ENCODE results near the gene DENND6B. TPM values are rescaled to one million over a fixed set of nuclear protein-coding genes. Genes with fewer than 3 reads are reported as not detected.

The DENND6B gene
- total RNA-seq, 1 experiment from 2014 or later, result 2.5 TPM

DNA sequence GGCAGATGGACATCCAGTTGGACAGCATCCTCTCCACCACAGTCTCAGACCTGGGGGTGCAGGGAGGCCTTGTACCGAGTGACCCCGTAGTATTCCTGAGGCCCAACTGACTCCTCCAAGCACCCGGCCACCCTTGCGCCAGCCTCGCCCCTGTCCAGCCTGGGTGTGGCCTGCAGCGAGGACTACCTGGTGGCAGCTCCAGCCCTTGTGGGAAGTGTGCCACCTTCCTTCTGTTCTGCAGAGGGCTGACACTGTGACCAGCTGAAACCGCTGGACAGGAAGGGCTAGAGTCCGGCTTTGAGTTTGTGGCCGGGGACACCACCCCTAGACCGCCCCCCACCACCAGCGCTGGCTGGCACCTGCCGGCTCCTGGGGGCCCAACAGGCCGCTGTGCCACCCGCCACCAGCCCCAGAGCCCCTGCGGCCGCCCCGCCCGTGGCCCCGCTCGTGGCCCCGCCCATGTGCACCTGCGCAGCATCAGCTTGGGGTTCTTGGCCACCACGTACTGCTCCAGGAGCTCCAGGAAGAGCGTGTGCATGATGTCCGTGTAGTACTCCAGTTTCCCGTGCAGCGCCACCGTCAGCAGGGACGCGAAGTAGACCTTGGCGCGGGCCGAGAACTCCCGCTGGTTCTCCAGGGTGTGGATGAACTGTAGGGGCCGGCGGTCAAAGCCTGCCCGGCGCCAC is 46.6 kb downstream of the DENND6B start (continued):
- TF ChIP-seq E2F4 (CRISPR knock-in tag; IDR thresholded peaks at IDR 0.05; ENCODE audit: borderline replicate concordance, low read depth) (no peak), ZNF219 (CRISPR knock-in tag; IDR thresholded peaks at IDR 0.05; ENCODE audit: borderline replicate concordance) (no peak), FOXJ3 (CRISPR knock-in tag; IDR thresholded peaks at IDR 0.05; ENCODE audit: borderline replicate concordance) (no peak), RELA (CRISPR knock-in tag; IDR thresholded peaks at IDR 0.05; ENCODE audit: borderline replicate concordance) (no peak), MLX (CRISPR knock-in tag; IDR thresholded peaks at IDR 0.05) (no peak), ATF1 (CRISPR knock-in tag; IDR thresholded peaks at IDR 0.05) (no peak), FOXP1 (CRISPR knock-in tag; IDR thresholded peaks at IDR 0.05; ENCODE audit: borderline replicate concordance) (no peak), ATF2 (CRISPR knock-in tag; IDR thresholded peaks at IDR 0.05; ENCODE audit: borderline replicate concordance, low read depth) (no peak)
- TF ChIP-seq, protein P1, sequence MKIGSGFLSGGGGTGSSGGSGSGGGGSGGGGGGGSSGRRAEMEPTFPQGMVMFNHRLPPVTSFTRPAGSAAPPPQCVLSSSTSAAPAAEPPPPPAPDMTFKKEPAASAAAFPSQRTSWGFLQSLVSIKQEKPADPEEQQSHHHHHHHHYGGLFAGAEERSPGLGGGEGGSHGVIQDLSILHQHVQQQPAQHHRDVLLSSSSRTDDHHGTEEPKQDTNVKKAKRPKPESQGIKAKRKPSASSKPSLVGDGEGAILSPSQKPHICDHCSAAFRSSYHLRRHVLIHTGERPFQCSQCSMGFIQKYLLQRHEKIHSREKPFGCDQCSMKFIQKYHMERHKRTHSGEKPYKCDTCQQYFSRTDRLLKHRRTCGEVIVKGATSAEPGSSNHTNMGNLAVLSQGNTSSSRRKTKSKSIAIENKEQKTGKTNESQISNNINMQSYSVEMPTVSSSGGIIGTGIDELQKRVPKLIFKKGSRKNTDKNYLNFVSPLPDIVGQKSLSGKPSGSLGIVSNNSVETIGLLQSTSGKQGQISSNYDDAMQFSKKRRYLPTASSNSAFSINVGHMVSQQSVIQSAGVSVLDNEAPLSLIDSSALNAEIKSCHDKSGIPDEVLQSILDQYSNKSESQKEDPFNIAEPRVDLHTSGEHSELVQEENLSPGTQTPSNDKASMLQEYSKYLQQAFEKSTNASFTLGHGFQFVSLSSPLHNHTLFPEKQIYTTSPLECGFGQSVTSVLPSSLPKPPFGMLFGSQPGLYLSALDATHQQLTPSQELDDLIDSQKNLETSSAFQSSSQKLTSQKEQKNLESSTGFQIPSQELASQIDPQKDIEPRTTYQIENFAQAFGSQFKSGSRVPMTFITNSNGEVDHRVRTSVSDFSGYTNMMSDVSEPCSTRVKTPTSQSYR (CRISPR knock-in tag; IDR thresholded peaks at IDR 0.05), result no peak
- TF ChIP-seq, protein P2, sequence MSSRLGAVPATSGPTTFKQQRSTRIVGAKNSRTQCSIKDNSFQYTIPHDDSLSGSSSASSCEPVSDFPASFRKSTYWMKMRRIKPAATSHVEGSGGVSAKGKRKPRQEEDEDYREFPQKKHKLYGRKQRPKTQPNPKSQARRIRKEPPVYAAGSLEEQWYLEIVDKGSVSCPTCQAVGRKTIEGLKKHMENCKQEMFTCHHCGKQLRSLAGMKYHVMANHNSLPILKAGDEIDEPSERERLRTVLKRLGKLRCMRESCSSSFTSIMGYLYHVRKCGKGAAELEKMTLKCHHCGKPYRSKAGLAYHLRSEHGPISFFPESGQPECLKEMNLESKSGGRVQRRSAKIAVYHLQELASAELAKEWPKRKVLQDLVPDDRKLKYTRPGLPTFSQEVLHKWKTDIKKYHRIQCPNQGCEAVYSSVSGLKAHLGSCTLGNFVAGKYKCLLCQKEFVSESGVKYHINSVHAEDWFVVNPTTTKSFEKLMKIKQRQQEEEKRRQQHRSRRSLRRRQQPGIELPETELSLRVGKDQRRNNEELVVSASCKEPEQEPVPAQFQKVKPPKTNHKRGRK (CRISPR knock-in tag; IDR thresholded peaks at IDR 0.05; ENCODE audit: borderline replicate concordance), result no peak
- TF ChIP-seq, protein P3, sequence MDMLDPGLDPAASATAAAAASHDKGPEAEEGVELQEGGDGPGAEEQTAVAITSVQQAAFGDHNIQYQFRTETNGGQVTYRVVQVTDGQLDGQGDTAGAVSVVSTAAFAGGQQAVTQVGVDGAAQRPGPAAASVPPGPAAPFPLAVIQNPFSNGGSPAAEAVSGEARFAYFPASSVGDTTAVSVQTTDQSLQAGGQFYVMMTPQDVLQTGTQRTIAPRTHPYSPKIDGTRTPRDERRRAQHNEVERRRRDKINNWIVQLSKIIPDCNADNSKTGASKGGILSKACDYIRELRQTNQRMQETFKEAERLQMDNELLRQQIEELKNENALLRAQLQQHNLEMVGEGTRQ (CRISPR knock-in tag; IDR thresholded peaks at IDR 0.05), result no peak

DNA sequence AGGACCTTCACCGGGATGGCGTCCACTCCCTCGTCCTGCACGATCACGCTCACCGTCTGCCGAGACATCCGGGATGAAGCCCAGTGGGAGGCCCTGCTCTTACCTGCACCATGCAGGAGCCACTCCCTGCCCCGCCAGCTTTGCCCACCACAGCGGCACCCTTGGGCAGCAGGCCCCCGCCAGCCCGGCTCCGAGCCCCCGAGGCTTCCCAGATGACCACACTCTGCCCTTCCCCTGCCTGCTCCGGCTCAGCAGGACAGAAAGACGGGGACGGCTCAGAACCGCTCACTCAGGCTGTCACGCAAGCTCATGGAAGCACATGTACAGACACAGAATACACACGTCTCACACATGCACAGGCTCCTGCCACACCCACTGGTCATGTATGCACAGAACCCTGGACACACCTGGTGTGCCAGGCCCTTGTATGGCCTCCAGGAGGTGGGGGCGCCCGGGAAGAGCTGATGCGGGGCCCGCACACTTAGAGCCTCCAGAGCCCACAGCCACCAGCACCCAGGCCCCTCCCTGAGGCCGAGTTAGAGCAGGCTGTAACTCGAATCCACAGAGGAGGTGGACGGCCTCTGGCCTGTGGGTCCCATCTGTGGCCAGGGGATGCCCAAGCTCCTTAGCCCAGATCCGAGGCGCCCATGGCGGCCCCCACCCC is 47.7 kb downstream of the DENND6B start:
- no peak for ATAC-seq
- Mint-ChIP-seq H3K36me3 (peaks cover 47% of the 10 kb centered on the region), H3K9me3 (no peaks in the 10 kb centered on the region)
- TF ChIP-seq ZMAT4 (CRISPR knock-in tag; IDR thresholded peaks at IDR 0.05) (no peak), CBFB (CRISPR knock-in tag; IDR thresholded peaks at IDR 0.05; ENCODE audit: low read depth) (no peak), OVOL2 (CRISPR knock-in tag; IDR thresholded peaks at IDR 0.05; ENCODE audit: borderline replicate concordance) (no peak), NR2C2 (CRISPR knock-in tag; IDR thresholded peaks at IDR 0.05) (no peak), TCF7 (CRISPR knock-in tag; IDR thresholded peaks at IDR 0.05; ENCODE audit: low read depth) (no peak), HMGA2 (CRISPR knock-in tag; IDR thresholded peaks at IDR 0.05) (no peak), ZNF423 (CRISPR knock-in tag; IDR thresholded peaks at IDR 0.05) (no peak), NFATC4 (CRISPR knock-in tag; IDR thresholded peaks at IDR 0.05) (no peak)
- TF ChIP-seq, protein P4, sequence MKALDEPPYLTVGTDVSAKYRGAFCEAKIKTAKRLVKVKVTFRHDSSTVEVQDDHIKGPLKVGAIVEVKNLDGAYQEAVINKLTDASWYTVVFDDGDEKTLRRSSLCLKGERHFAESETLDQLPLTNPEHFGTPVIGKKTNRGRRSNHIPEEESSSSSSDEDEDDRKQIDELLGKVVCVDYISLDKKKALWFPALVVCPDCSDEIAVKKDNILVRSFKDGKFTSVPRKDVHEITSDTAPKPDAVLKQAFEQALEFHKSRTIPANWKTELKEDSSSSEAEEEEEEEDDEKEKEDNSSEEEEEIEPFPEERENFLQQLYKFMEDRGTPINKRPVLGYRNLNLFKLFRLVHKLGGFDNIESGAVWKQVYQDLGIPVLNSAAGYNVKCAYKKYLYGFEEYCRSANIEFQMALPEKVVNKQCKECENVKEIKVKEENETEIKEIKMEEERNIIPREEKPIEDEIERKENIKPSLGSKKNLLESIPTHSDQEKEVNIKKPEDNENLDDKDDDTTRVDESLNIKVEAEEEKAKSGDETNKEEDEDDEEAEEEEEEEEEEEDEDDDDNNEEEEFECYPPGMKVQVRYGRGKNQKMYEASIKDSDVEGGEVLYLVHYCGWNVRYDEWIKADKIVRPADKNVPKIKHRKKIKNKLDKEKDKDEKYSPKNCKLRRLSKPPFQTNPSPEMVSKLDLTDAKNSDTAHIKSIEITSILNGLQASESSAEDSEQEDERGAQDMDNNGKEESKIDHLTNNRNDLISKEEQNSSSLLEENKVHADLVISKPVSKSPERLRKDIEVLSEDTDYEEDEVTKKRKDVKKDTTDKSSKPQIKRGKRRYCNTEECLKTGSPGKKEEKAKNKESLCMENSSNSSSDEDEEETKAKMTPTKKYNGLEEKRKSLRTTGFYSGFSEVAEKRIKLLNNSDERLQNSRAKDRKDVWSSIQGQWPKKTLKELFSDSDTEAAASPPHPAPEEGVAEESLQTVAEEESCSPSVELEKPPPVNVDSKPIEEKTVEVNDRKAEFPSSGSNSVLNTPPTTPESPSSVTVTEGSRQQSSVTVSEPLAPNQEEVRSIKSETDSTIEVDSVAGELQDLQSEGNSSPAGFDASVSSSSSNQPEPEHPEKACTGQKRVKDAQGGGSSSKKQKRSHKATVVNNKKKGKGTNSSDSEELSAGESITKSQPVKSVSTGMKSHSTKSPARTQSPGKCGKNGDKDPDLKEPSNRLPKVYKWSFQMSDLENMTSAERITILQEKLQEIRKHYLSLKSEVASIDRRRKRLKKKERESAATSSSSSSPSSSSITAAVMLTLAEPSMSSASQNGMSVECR (CRISPR knock-in tag; IDR thresholded peaks at IDR 0.05; ENCODE audit: borderline replicate concordance), result no peak

More for the DNA sequence above, 47.7 kb downstream of the DENND6B start:
- DNase-seq (ENCODE audit: low spot score), result no peak
- Mint-ChIP-seq H3K27me3 (ENCODE audit: low read depth) (no peaks in the 10 kb centered on the region), H3K4me1 (no peaks in the 10 kb centered on the region), H3K27ac (no peak overlapping the region), H3K4me3 (no peak overlapping the region)
- POLR2A ChIA-PET, result no interaction called here
- CTCF ChIA-PET, result interaction anchor here (0.6 kb wide), 1 partner anchor 50 kb away, joined by 6 read pairs; no protein-coding TSS in a partner anchor

Measured in WTC11 (cell line).